ENCODE data around the gene GUCA1A.
A peak's percentile ranks its signal among the peaks of the same experiment; 100 is the strongest.

Gene GUCA1A

DNA sequence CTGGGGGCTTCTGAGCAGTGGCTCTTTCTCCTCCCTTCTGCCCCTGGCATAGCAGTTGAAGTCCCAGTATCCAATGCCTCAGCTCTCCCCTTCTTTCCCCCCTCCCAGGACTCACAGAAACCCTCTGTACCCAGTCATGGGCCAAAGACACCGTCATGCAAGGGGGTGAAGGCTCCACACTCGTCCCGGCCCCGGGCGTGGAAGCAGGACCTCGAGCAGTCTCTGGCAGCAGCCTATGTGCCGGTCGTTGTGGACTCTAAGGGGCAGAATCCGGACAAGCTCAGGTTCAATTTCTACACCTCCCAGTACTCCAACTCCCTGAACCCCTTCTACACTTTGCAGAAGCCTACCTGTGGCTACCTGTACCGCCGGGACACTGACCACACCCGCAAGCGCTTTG, 10.4 kb upstream of the GUCA1A start:
- no peaks in the 10 kb centered on the region for H3K79me2 ChIP-seq (ENCODE audit: low read length)
- no peaks in the 10 kb centered on the region for H3K36me3 ChIP-seq (replicated peaks; ENCODE audit: low read depth, low read length)
- no peaks in the 10 kb centered on the region for H3K9me3 ChIP-seq (ENCODE audit: insufficient read depth, low read length)
- TF ChIP-seq EZH2phosphoT487 (IDR thresholded peaks at IDR 0.05; ENCODE audit: low read depth), result no peak
- TF ChIP-seq, protein P1, sequence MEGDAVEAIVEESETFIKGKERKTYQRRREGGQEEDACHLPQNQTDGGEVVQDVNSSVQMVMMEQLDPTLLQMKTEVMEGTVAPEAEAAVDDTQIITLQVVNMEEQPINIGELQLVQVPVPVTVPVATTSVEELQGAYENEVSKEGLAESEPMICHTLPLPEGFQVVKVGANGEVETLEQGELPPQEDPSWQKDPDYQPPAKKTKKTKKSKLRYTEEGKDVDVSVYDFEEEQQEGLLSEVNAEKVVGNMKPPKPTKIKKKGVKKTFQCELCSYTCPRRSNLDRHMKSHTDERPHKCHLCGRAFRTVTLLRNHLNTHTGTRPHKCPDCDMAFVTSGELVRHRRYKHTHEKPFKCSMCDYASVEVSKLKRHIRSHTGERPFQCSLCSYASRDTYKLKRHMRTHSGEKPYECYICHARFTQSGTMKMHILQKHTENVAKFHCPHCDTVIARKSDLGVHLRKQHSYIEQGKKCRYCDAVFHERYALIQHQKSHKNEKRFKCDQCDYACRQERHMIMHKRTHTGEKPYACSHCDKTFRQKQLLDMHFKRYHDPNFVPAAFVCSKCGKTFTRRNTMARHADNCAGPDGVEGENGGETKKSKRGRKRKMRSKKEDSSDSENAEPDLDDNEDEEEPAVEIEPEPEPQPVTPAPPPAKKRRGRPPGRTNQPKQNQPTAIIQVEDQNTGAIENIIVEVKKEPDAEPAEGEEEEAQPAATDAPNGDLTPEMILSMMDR (IDR thresholded peaks at IDR 0.05; ENCODE audit: low read depth, low read length), result no peak
- H2AFZ ChIP-seq (ENCODE audit: low read depth, low read length), result no peak overlapping the region
- H4K20me1 ChIP-seq (ENCODE audit: insufficient read depth, low read length), result no peaks in the 10 kb centered on the region
- H3K27me3 ChIP-seq (ENCODE audit: low read depth, low read length), result peaks cover 36% of the 10 kb centered on the region
- no peak overlapping the region for H3K4me3 ChIP-seq (ENCODE audit: low read length)
- H3K4me1 ChIP-seq (ENCODE audit: low read length), result peaks cover 22% of the 10 kb centered on the region
- H3K27ac ChIP-seq (ENCODE audit: low read length), result no peak overlapping the region
- H3K4me2 ChIP-seq (ENCODE audit: low read length), result no peak overlapping the region
- H3K9ac ChIP-seq (ENCODE audit: low read length), result no peak overlapping the region

DNA sequence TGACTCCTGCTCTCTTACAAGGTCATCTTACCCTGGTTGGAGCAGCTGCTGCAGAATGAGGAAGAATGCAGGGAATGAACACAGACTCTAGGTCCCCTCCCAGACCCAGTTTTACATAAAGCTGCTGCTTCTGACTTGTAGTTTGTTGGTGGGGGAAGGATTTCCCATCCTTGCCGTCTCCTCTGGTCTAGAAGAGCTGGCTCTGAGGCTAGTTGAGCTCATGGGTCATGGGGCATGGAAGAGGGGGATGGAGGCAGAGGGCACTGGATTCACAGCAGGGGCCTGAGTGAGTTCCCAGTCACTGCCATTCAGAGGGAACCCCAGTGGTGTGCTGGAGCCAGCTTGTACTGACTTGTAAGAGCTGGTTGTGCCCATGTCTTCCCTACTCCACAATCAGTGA, 9.2 kb upstream of the GUCA1A start:
- TF ChIP-seq, protein P1 (IDR thresholded peaks at IDR 0.05; ENCODE audit: low read depth, low read length), result no peak
- TF ChIP-seq EZH2phosphoT487 (IDR thresholded peaks at IDR 0.05; ENCODE audit: low read depth), result no peak
- Histone ChIP-seq H4K20me1 (ENCODE audit: insufficient read depth, low read length) (no peaks in the 10 kb centered on the region), H2AFZ (ENCODE audit: low read depth, low read length) (no peak overlapping the region), H3K27ac (ENCODE audit: low read length) (no peak overlapping the region), H3K9me3 (ENCODE audit: insufficient read depth, low read length) (no peaks in the 10 kb centered on the region), H3K4me2 (ENCODE audit: low read length) (peak overlapping the region; percentile 11), H3K36me3 (replicated peaks; ENCODE audit: low read depth, low read length) (no peaks in the 10 kb centered on the region), H3K4me1 (ENCODE audit: low read length) (peaks cover 22% of the 10 kb centered on the region), H3K4me3 (ENCODE audit: low read length) (no peak overlapping the region), H3K27me3 (ENCODE audit: low read depth, low read length) (peaks cover 36% of the 10 kb centered on the region), H3K9ac (ENCODE audit: low read length) (no peak overlapping the region), H3K79me2 (ENCODE audit: low read length) (no peaks in the 10 kb centered on the region)

DNA sequence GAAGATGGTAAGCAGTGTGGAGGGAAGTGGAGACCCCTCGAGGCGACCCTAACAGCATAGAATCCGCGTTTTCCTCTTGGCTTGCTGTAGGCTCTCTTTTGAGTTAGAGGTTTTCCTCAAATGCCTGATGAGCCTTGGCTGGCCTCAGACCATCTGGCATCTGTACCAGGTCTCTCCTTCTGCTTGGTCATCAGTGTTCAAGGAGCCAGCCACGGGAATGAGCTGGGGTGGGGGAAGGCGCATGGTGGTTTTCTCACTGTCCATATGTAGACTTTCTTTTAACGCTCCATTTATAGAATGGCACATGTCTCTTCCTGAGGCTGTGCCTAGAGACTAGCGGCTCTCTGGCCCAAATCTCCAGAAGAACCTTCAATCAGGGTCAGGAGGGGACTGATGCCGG, 8.1 kb upstream of the GUCA1A start:
- Histone ChIP-seq H2AFZ (ENCODE audit: low read depth, low read length) (no peak overlapping the region), H3K9me3 (ENCODE audit: insufficient read depth, low read length) (no peaks in the 10 kb centered on the region), H3K27ac (ENCODE audit: low read length) (no peak overlapping the region), H4K20me1 (ENCODE audit: insufficient read depth, low read length) (no peaks in the 10 kb centered on the region), H3K4me3 (ENCODE audit: low read length) (no peak overlapping the region), H3K9ac (ENCODE audit: low read length) (no peak overlapping the region), H3K4me2 (ENCODE audit: low read length) (no peak overlapping the region), H3K4me1 (ENCODE audit: low read length) (peaks cover 22% of the 10 kb centered on the region), H3K27me3 (ENCODE audit: low read depth, low read length) (peaks cover 29% of the 10 kb centered on the region), H3K79me2 (ENCODE audit: low read length) (no peaks in the 10 kb centered on the region), H3K36me3 (replicated peaks; ENCODE audit: low read depth, low read length) (no peaks in the 10 kb centered on the region)
- TF ChIP-seq, protein P1 (IDR thresholded peaks at IDR 0.05; ENCODE audit: low read depth, low read length), result no peak
- no peak for TF ChIP-seq EZH2phosphoT487 (IDR thresholded peaks at IDR 0.05; ENCODE audit: low read depth)

DNA sequence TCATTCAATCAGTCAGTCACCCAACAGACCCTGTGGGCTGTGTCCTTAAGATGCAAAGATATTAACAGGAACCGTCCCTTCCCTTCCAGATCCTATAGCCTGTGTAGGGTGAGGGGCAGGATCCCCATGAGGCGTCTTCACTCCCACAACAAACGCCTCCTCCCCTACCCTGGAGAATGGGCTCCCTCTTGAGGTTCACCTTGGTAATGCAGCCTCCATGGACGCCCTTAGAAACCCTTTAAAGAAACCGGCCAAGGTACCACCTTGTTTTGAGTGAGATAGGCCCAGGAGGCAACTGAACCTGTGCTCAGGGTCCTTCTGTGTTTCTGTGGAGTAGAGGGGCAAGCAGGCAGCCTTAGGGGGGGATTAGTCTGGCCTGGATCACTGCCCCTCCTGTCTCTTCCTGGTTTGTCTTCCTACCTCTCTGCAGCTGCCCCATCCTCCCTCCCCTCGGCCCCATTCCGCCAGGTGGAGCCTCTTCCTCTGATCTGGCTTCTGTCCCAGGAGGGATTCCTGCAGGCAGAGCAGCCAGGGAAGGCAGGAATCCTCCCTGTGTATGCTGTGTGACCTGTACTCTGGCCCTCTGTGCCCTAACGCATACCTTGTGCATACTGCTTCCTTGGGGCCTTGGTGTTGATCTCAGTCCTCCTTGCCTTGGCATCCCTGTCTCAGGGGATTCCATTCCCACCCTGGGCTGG, 6.6 kb upstream of the GUCA1A start:
- Histone ChIP-seq H3K36me3 (replicated peaks; ENCODE audit: low read depth, low read length) (no peaks in the 10 kb centered on the region), H3K4me2 (ENCODE audit: low read length) (peak overlapping the region; percentile 43), H3K4me1 (ENCODE audit: low read length) (peaks cover 22% of the 10 kb centered on the region), H3K79me2 (ENCODE audit: low read length) (no peaks in the 10 kb centered on the region), H3K27me3 (ENCODE audit: low read depth, low read length) (peaks cover 15% of the 10 kb centered on the region), H3K4me3 (ENCODE audit: low read length) (0 out of 2 replicates have a peak overlapping the region, but pooled peaks have one; percentile 14), H3K27ac (ENCODE audit: low read length) (no peak overlapping the region), H3K9ac (ENCODE audit: low read length) (no peak overlapping the region), H2AFZ (ENCODE audit: low read depth, low read length) (peak overlapping the region; percentile 92), H3K9me3 (ENCODE audit: insufficient read depth, low read length) (no peaks in the 10 kb centered on the region), H4K20me1 (ENCODE audit: insufficient read depth, low read length) (no peaks in the 10 kb centered on the region)
- no peak for TF ChIP-seq EZH2phosphoT487 (IDR thresholded peaks at IDR 0.05; ENCODE audit: low read depth)
- TF ChIP-seq, protein P1 (IDR thresholded peaks at IDR 0.05; ENCODE audit: low read depth, low read length), result peak; percentile 95

Data from OCI-LY3 (cell line).